ENCODE data around the gene EIF4H.

- TF ChIP-seq EZH2 (IDR thresholded peaks at IDR 0.05; ENCODE audit: low read depth) (no peak), CTCF (conservative IDR thresholded peaks at IDR 0.05) (no peak)
Measured at GRCh38 chr7:74240482-74240881, 66.3 kb downstream of the EIF4H start.

Measured in PC-9 (cell line).